ENCODE results near the gene TMEM94. TPM values are rescaled to one million over a fixed set of nuclear protein-coding genes. Genes with fewer than 3 reads are reported as not detected.

The TMEM94 gene
- total and polyA plus RNA-seq, 2 of the 4 experiments (the other 2 are of a cell fraction) = 8.4 to 64.7 TPM

GRCh38 chr17:75486951-75487350 lies 30.5 kb downstream of the TMEM94 start:
- Histone ChIP-seq H2AK5ac (ENCODE audit: low read depth, low read length) (no peak overlapping the region), H4K8ac (ENCODE audit: low read depth in 2 of 2, low read length in 2 of 2) (no peak overlapping the region), H2BK120ac (ENCODE audit: low read depth, low read length) (no peak overlapping the region), H4K5ac (ENCODE audit: low read depth, low read length) (no peak overlapping the region), H3K9ac (ENCODE audit: low read depth, low read length) (no peak overlapping the region), H3K4ac (ENCODE audit: low read depth, low read length) (no peak overlapping the region), H4K91ac (ENCODE audit: insufficient read depth, low read depth, low read length) (no peak overlapping the region), H3K18ac (ENCODE audit: low read depth, low read length) (no peak overlapping the region), H2BK20ac (ENCODE audit: low read depth, low read length) (no peak overlapping the region), H3K14ac (replicated peaks; ENCODE audit: low read depth, low read length) (no peak overlapping the region), H3K27ac (ENCODE audit: insufficient read depth, low read length) (no peak overlapping the region), H2AFZ (replicated peaks; ENCODE audit: low read length, poor library complexity) (no peak overlapping the region), H3K79me1 (ENCODE audit: low read depth in 1 of 2, low read length in 2 of 2) (peaks cover 3 to 20% of the 10 kb centered on the region in 2 experiments), H2AK9ac (replicated peaks; ENCODE audit: low read depth, low read length, poor library complexity) (peak overlapping the region; percentile 65), H3K4me1 (ENCODE audit: control insufficient read depth, insufficient read depth, low read length) (no peaks in the 10 kb centered on the region), H3K36me3 (ENCODE audit: control insufficient read depth, insufficient read depth, low read length) (peaks cover 7% of the 10 kb centered on the region; the same call in 1 of the 2 replicates), H3K27me3 (ENCODE audit: control insufficient read depth, insufficient read depth, low read length) (no peaks in the 10 kb centered on the region), H2BK15ac (ENCODE audit: low read depth, low read length) (no peak overlapping the region), H3K9me1 (ENCODE audit: insufficient read depth, low read length) (peaks cover 8% of the 10 kb centered on the region), H4K20me1 (ENCODE audit: insufficient read depth, low read length) (peaks cover 11% of the 10 kb centered on the region), H3K9me3 (ENCODE audit: control insufficient read depth, insufficient read depth, low read length) (no peaks in the 10 kb centered on the region), H3K4me2 (ENCODE audit: low read depth, low read length) (no peak overlapping the region), H3K4me3 (ENCODE audit: insufficient read depth, low read depth, low read length) (no peak overlapping the region), H2BK5ac (ENCODE audit: low read depth, low read length, poor library complexity, severe bottlenecking) (no peak overlapping the region), H3K56ac (ENCODE audit: extremely low read depth, insufficient read depth, low read length) (no peak overlapping the region), H3K23ac (ENCODE audit: low read depth, low read length) (no peak overlapping the region)
- intact Hi-C loops (cut with micrococcal nuclease) = no loop called here
- TF ChIP-seq CHD1 (IDR thresholded peaks at IDR 0.05; ENCODE audit: low read depth, low read length) = no peak
- no peak for TF ChIP-seq MAZ (IDR thresholded peaks at IDR 0.05; ENCODE audit: borderline replicate concordance, low read depth, low read length)
- TF ChIP-seq ELK1 (IDR thresholded peaks at IDR 0.05; ENCODE audit: borderline replicate concordance, low read depth, low read length) = no peak
- TF ChIP-seq USF2 (IDR thresholded peaks at IDR 0.05; ENCODE audit: low read depth, low read length) = no peak
- no peak for TF ChIP-seq CEBPB (IDR thresholded peaks at IDR 0.05; ENCODE audit: low read depth, low read length)
- no peak for TF ChIP-seq FOS (IDR thresholded peaks at IDR 0.05; ENCODE audit: low read depth, low read length)
- no peak for TF ChIP-seq BHLHE40 (IDR thresholded peaks at IDR 0.05; ENCODE audit: low read depth, low read length)
- ATAC-seq (ENCODE audit: low read depth) (0 out of 2 replicates have a peak, but pooled peaks have one; percentile 27), DNase-seq (no peak)
- dilution Hi-C loops (cut with HindIII; ENCODE audit: low sequenced_read_pairs, unreplicated experiment) = no loop called here
- CTCF ChIA-PET = interaction anchor here (0.6 kb wide), 1 partner anchor 164 kb away, joined by 5 read pairs; no protein-coding TSS in a partner anchor
- in situ Hi-C loops (cut with MboI; ENCODE audit: low sequenced_read_pairs) = no loop called here
- no TSS peak for BruUV-seq (replicated peaks)
- POLR2A ChIA-PET (ENCODE audit: unreplicated experiment) = no interaction called here
- 80% methylated on average over 2 of the region's 5 CpGs; no CpG with 5 or more reads in 1 of the 2 experiments for WGBS, 2 experiments (ENCODE audit: extremely low coverage in 2 of 2, insufficient read length in 1 of 2)

Data from IMR-90 (cell line).